GM19324 (cell line): ENCODE measurements around the gene NFIA.

ENCODE experiments used
- ATAC-seq: cut with Tn5 transposase; IDR thresholded peaks from one replicate; pipeline ENCODE4 v1.9.1; 2021; ENCODE audit warnings: mild to moderate bottlenecking, moderate library complexity; ENCODE audit not compliant: unreplicated experiment, low FRiP score

The NFIA gene

GRCh38 chr1:61143821-61144424 lies 61.6 kb downstream of the NFIA start:
- no peak for ATAC-seq

- ATAC-seq = no peak
These were observed 66.9 kb downstream of the NFIA start for GRCh38 chr1:61149010-61149860.

GRCh38 chr1:61151565-61151964 lies 69.2 kb downstream of the NFIA start:
- no peak for ATAC-seq

- ATAC-seq = no peak
These were observed 69.7 kb downstream of the NFIA start for GRCh38 chr1:61152066-61152465.

- no peak for ATAC-seq
These were observed 70.2 kb downstream of the NFIA start for GRCh38 chr1:61152469-61153105.

- ATAC-seq = no peak
These were observed 74.5 kb downstream of the NFIA start for GRCh38 chr1:61156576-61157467.

- no peak for ATAC-seq
These were observed 75.2 kb downstream of the NFIA start for GRCh38 chr1:61157468-61157987.

GRCh38 chr1:61158591-61158990 lies 76.2 kb downstream of the NFIA start:
- no peak for ATAC-seq

GRCh38 chr1:61160526-61160925 lies 78.2 kb downstream of the NFIA start:
- no peak for ATAC-seq

- no peak for ATAC-seq
These were observed 80.3 kb downstream of the NFIA start for GRCh38 chr1:61162520-61163258.

GRCh38 chr1:61163355-61163754 lies 81.0 kb downstream of the NFIA start:
- ATAC-seq = no peak

GRCh38 chr1:61165402-61165801 lies 83.0 kb downstream of the NFIA start:
- ATAC-seq = no peak

GRCh38 chr1:61167309-61167708 lies 84.9 kb downstream of the NFIA start:
- ATAC-seq = no peak

GRCh38 chr1:61169045-61169444 lies 86.7 kb downstream of the NFIA start:
- ATAC-seq = no peak

- no peak for ATAC-seq
These were observed 87.3 kb downstream of the NFIA start for GRCh38 chr1:61169634-61170033.

GRCh38 chr1:61170328-61171238 lies 88.2 kb downstream of the NFIA start:
- ATAC-seq = no peak

- no peak for ATAC-seq
These were observed 89.0 kb downstream of the NFIA start for GRCh38 chr1:61171346-61171745.

- ATAC-seq = no peak
These were observed 89.6 kb downstream of the NFIA start for GRCh38 chr1:61171974-61172373.

GRCh38 chr1:61173118-61173517 lies 90.8 kb downstream of the NFIA start:
- no peak for ATAC-seq
